NOMO-1 treated with DMSO at 0.1 percent for 48 hours (cell line): ENCODE results near the gene RTKN.
"Not testable (repeated sequence)": the region's sequence is repeated elsewhere in the genome, so short reads cannot be mapped to it uniquely, and the experiment has no call there.

Source experiments
- DNase-seq: peaks from one replicate; lab custom pipeline; 2025; ENCODE audit not compliant: unreplicated experiment; lab: John Stamatoyannopoulos, UW

Gene RTKN

DNA sequence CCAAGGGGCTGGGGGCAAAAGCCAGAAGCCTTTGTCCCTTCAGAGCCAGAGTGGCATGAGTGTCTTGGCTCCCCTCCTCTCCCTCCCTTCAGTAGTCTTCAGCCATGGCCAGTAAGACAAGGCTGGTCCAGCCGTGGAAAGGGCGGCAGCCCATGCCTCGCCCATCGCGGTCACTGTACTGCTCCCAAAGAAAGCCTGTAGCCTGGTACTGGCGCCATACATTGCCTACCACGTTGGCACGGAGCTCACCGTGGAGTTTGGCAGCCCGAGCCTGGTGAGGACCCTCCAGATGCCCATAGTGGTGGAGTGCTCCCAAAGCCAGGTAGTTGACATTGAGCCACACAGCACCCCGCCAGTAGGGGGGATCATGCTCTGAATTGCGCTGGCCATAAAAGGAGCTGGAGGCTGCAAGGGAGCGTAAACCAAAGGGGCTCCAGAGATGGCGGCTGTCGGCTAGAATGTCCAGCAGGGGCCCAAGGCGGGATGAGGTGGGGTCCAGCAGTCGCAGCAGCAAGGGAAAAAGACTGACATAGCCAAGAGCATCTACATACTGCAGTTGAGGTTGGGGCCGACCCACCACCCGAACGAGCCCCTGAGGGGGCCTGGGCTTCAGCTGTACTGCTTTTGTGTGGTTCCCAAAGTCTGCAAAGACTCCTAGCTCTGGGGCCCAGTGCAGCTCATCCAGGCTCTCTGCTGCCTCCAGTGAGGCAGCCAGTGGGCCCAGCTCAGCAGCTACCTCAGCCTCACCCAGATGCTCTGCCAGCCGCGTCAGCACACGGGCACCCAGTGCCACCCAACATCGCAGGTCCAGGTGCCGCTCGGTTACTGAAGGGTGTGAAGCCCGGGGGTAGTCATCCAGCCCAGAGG, 19.7 kb upstream of the RTKN start:
- DNase-seq, result no peak

DNA sequence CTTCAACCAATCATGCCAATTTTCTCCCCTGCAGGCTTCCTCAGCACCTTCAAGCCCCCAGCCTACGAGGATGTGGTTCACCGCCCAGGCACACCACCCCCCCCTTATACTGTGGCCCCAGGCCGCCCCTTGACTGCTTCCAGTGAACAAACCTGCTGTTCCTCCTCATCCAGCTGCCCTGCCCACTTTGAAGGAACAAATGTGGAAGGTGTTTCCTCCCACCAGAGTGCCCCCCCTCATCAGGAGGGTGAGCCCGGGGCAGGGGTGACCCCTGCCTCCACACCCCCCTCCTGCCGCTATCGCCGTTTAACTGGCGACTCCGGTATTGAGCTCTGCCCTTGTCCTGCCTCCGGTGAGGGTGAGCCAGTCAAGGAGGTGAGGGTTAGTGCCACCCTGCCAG, 18.4 kb upstream of the RTKN start:
- not testable (repeated sequence) for DNase-seq

DNA sequence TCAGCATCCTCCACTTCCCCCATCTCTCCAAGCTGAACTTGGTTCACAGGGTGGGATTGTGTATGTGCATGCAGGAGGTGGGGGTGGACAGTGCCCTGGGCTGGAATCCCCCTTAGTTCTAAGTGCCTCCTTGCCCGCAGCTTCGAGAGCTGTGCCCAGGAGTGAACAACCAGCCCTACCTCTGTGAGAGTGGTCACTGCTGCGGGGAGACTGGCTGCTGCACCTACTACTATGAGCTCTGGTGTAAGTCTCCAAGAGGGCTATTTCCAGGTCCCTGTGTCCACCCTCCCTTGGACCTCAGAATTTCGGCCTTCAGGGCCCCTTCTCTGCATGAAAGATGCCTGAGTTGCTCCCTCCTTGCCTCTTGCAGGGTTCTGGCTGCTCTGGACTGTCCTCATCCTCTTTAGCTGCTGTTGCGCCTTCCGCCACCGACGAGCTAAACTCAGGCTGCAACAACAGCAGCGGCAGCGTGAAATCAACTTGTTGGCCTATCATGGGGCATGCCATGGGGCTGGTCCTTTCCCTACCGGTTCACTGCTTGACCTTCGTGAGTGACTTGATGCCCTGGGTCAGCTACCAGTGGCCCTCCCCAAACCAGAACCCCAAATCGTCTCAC, 17.9 kb upstream of the RTKN start:
- DNase-seq, result not testable (repeated sequence)

DNA sequence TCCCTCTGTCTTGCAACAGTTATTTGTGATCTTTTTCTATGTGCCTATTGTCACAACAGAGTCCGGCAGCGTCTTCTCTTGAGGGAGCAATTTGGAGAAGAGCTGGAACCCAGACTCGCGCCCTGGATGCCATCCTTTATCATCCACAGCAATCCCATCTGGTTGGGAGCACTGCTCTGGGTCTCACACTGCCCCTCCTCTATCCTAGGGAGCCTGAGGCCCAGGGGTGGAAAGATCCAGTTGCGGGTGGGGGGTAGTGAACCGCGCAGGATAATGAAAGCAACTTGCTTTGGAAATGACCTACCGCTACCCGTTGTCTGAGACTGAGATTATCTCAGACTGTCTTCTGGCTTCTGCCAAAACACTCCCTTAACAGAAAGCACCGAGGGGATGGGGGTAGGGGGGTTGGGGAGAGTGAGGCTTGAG, 17.2 kb upstream of the RTKN start:
- no peak for DNase-seq

DNA sequence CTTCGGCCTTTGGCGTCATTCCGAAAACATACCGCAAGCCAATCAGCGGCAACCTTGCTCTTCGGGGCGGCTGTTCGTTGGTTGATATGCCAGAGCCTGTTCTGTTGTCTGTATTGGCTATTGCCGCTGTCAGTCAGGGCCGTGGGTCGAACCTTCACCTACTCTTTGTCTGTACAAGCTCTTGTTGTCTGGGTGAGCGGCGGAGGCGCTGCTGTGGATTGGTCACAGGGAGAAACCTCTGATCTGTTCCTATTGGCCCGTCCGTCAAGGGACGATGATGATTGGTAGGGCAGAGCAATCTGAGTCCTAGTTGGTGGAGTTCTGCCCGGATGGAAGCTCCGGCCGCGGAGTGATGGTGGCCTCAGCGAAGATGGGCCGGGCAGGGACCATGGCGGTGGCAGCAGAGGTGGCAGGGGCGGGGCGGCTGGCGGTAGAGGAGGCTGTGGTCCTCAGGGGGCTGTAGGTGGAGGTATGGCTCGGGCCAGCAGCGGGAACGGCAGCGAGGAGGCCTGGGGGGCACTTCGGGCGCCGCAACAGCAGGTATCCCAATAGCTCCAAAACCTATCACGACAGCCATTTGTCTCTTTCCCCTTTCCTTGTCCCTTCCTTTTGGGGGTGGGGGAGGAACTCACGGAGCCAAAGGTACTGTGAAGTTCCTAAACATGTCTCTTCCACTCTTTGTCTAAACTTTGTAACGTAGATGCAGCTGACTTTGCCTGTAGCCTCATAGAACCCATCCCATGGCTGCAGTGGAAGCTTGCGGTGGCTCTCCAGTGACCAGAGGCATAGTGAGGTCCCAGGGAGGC, 16.6 kb upstream of the RTKN start, which contains the start of gene WBP1:
Gene WBP1, plus strand, starts transcription at position 307 of the 806 bp plus-strand sequence. Its CDS starts 165 bp downstream, at position 472.
- DNase-seq, result peak; percentile 100

DNA sequence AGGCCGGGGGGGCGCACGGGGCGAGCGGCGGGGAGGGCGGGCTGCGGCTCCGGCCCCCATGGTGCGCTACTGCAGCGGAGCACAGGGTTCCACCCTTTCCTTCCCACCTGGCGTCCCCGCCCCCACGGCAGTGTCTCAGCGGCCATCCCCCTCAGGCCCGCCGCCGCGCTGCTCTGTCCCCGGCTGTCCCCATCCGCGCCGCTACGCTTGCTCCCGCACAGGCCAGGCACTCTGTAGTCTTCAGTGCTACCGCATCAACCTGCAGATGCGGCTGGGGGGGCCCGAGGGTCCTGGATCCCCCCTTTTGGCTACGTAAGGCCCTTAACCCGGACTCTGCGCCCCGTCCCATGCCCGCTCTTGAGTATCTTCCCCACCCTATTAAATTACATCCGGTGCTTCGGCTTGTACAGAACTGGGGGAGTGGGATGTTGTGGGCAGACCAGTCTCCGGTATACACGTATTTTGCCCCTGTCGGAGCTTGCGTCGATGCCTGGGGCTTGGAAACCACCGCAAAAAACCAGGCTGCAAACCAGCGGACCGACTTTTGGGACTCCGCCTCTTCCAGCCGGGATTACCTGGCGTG, 15.9 kb upstream of the RTKN start:
- no peak for DNase-seq

DNA sequence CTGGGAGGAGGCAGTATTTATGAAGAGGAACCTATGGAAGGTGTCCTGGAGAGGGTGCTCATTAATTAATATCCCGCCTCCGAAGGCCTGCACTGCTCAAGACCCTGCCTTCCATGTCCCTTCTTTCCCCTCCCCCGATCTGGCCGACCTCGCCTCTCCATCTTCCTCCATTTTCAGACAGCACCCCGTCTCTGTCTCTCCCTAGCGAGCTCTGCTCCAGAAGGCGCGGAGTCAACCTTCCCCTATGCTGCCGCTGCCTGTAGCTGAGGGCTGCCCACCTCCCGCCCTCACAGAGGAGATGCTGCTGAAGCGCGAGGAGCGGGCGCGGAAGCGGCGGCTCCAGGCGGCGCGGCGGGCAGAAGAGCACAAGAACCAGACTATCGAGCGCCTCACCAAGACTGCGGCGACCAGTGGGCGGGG, 15.4 kb upstream of the RTKN start:
- peak; percentile 45 for DNase-seq

DNA sequence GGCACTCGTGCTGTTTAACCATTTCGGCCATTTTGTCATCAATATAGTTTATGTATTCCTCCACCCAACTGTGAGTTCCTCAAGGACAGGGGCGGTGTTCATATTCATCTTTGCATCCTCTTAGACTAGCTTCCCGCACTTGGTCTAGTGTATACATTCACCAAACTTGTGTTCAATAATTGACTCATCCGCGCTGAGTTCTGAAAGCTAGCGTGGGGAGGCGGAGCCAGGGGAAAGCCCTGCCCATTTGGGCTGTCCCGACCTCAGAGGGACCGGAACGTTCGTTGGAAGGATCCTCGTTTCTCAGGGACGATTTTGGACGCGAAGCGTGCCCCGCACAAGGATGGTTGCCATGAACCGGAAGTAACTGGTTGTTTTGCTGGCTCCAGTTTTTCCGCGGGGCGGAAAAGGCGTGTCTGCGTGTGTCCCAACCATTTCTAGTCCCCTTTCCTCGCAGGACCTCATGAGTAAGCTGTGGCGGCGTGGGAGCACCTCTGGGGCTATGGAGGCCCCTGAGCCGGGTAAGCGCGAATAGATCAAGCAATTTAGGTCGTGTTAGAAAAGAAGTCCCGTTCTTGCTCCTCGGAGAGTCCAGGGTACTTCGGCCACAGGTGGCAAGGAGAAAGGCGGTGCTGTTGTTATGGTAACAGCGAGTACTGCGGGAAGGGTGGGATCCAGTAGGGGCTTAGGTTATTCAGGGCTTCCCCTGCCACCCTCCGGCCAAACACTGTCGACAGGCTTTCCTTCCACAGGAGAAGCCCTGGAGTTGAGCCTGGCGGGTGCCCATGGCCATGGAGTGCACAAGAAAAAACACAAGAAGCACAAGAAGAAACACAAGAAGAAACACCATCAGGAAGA, 13.1 kb upstream of the RTKN start, which contains the start of gene INO80B:
Gene INO80B, plus strand, starts transcription at position 434 of the 858 bp plus-strand sequence. Its CDS starts 30 bp downstream, at position 464.
- DNase-seq, result peak; percentile 96

DNA sequence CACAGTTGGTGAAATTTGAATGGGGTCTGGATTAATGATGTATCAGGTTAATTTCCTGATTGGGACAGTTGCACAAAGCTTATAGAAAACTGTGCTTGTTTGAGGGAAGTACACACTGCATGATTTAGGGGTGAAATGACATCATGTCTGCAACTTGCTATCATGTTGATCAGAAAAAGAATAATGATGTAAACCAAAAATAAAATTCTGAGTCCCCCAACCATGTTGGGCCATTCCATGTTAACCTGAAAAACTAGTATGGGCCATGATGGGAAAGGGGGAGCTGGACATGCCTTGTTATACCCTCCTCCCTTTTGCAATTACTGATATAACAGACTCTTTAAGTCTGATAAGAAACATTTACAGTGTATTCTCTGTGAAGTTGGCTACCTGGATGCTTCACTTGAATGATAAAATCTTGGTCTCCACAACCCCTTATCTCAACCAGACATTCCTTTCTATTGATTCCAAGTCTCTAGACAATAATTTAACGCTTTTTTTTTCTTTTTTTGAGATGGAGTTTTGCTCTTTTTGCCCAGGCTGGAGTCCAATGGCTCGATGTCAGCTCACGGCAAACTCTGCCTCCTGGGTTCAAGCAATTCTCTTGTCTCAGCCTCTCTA, 8.9 kb upstream of the RTKN start:
- no peak for DNase-seq

DNA sequence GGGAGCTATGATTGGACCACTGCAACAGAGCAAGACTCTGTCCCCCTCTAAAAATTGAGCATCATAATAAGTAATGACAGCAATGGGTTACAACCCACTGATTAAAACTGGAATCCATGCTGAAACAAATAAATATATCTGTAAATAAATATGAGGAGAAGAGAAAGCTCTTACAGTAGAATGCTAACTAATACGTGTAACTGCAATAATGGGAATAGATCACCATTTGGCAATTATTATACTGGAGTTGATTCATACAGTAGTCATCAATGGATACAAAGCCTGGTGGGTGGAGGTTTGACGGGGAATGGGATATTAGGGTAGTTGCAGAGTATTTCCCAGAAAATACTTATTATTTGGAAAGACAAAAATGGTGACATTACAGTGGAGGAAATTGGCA, 7.0 kb upstream of the RTKN start:
- no peak for DNase-seq

DNA sequence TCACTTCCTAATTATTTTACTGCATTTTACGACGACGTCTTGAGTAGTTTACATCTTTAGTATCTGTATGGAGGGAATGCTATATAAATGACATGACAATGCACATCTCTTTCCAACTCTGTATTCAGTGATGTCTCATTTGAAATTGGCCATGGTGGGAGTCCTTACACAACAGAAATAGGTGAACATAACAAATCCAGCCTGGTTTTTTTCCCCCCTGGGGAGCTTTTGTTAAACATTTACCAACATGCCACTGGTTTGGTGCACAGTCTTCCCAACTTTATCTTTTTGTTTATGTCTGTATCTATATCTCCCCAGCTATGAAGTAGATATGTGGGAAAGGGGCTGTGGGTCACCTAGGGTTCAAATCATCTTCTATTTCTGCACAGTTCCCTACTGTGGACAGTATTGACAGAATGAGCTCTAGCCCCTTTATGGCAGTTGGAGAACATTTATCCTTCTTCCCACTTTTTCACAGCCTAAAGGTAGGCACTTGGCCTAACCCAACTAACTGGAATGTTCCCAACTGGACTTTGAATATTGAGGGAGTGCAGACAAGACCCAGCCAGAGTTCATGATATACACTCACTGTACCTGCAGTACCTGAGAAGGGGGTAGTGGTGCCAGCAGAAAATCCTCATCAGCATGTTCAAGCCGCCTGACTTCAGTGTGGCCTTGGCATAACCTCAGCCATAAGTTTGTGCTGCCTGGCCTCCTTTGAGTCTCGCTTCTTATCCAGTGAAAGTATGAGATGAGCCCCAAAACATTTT, 5.7 kb upstream of the RTKN start:
- no peak for DNase-seq

DNA sequence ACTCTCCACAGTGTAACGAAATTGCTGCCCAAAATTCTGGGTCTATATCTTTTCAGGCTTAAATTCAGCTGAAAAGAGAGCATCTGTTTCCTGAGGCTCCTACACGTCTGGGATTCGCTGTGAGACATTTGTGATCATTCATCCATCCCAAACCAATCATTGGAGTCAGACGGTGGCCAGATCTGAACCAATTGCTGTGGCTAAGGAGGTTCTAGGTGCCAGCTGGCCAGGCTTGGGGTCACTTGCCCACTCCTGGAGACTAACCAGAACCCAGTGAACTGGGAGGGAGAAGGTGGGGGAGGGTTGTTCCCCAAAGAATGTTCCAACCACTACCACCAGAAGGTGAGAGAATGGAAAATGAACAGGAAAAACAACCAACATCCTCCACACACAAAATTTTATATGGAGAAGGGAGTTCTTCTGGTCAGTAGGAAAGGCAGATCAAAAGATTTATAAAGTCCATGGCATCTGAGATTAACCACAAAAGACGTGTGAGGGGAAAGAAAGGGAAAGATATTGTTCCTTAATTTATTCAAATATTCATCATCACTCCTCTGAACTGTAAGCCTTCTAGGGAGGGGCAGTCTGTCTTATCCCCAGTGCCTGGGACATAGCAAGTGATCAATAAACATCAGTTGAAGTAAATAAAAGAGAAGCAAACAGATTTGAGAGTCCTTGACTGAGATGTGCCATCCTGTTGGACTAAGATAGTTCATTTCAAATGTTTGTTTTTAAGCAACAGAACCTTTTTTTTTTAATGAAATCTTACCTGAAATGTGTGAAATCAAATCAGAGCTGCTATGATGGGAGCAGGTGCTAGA, 3.0 kb upstream of the RTKN start:
- DNase-seq, result no peak

DNA sequence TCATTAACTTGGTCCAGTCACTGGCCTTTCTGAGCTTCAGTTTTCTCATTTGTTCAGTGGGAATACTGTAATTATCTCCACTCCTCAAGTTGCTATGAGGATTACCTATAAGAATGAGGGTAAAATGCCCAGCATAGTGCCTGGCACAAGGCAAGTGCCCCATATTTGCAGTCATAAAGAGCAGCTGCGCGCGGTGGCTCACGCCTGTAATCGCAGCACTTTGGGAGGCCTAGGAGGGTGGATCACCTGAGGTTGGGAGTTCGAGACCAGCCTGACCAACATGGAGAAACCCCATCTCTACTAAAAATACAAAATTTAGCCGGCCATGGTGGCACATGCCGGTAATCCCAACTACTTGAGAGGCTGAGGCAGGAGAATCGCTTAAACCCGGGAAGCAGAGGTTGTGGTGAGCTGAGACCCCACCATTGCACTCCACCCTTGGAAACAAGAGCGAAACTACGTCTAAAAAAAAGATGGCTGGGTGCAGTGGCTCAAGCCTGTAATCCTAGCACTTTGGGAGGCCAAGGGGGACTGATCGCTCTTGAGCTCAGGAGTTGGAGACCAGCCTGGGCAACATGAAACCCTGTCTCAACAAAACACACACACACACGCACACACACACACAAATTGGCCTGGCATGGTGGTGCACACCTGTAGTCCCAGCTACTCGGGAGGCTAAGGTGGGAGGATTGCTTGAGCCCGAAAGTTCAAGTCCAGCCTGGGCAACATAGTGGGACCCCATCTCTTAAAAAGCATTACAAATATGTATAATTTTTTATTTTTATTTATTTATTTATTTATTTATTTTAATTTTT, 953 bp upstream of the RTKN start:
- DNase-seq, result not testable (repeated sequence)

DNA sequence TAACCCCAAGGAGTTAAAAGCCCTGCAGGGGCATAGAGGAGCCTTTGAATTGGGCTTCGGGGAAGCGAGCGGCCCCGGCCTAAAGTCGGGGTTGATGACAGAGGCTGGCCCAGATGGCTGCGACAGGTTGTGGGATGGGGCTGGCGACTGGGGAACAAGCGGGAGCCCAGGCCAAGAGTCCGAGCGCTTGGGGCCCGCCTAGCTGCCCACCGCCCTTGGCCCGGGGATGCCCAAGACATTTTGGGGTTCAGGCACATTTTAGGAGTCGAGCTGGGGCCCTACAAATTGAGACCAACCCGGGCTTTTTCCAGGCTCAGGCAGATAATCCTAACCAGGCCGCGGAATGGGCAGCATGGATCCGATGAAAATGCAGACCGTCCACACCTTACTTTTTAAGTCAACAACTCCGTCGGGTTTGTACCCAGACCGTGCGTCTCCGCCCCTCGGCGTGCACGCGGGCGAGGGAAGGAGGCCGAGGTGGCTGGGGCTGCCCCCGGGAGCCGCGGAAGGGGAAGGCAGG, 507 bp downstream of the RTKN start:
- DNase-seq, result no peak

DNA sequence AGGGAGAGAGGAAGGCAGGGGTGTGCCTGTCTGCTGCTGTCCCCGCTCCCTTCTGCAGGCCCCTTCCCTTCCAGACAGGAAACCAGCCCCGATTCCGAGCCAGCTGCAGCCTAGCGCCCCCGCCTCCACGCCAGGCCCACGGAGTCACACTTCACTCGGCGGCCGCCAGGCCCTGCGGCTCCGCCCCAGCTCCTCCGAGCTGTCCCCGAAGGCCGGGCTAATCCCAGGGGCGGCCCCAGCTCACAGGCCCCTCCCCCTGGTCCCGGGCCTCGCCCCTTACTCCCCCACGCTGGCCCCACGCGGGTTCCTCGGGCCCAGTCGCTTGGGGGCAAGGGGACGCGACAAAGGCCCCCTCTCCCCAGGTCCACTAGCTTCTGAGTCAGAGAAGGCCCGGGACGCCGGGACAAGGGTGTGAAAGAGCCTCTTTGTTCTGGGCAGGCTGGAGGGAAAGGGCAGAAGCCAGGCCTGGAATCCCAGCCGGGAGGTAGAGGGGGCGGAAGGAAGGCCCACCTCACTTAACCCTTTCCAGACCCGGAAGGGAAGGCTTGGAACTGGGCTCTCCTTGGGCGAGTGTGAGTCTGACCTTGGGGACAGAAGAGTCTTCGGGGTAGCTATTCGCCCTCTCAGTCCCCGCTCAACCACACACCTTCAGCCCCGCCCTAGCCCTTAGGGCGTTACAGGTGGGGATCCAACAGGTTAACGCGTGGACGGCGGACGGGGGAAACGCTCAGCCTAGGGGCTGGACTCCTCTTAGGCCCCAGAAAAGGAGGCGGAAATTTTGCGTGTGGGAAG, 1.2 kb downstream of the RTKN start:
- DNase-seq, result peak; percentile 73

DNA sequence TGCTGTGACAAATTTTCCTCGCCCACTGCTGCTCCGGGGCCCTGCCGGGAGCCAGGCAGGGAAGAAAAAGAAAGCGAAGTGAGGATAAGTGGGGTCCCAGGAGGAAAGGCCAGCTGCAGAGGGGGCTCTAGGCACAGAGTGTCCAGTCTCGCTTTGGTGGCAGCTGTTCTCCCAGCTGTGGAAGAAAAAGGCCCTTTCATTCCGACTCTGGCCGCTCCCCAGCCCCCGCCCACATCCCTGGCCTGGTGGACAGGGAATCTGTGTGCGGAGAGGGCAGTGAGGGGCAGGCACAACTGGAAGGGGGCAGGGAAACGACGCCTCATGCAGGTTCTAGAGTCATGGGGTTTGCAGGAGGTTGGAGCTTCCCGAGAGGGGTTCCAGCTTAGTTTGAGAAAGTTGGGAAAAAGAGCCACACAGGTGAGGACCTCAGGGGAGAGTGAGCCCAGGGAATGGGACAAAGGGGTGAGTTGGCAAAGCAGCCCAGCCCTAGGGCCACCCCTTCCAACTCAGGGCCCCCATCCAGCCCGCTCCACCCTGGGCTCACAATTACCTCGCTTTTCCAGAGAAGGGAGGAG, 1.8 kb downstream of the RTKN start:
- no peak for DNase-seq
